ENCODE data around the gene MAN2A2.

DNA sequence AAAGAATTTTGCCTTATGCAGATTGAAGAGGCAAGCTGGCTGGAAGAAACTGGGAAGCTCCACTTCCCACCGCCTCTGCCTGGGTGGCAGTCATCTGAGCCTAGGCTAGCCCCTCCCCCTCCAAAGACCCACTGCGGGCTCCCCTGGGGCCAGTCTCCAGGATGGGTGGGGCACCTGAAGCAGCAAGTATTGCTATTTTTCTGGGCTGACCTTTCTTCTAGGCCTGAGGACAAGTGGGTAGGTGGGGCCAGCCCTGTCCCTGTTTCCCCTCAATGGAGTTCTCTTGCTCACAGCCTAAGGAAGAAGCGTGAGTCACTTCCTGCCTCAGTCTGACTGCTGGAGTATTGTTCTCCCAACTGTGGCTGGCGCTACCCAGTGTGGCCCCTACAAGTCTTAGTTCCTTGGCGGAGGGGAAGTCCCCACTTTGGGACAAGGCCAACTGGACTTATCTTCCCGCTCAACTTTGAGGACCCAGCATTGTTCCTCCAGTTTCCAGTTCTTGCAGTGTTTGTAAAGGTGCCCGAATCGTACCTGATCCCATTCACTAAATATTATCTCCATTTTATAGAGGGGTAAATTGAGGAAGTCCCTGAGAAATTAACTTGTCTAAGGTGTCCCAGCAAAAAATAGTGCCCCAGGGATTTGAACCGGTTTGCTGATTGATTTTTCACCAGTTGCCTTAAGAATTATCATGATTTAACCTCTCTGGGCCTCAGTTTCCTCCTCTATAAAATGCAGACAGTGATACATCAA is 33.3 kb upstream of the MAN2A2 start:
- TF ChIP-seq, protein P1, sequence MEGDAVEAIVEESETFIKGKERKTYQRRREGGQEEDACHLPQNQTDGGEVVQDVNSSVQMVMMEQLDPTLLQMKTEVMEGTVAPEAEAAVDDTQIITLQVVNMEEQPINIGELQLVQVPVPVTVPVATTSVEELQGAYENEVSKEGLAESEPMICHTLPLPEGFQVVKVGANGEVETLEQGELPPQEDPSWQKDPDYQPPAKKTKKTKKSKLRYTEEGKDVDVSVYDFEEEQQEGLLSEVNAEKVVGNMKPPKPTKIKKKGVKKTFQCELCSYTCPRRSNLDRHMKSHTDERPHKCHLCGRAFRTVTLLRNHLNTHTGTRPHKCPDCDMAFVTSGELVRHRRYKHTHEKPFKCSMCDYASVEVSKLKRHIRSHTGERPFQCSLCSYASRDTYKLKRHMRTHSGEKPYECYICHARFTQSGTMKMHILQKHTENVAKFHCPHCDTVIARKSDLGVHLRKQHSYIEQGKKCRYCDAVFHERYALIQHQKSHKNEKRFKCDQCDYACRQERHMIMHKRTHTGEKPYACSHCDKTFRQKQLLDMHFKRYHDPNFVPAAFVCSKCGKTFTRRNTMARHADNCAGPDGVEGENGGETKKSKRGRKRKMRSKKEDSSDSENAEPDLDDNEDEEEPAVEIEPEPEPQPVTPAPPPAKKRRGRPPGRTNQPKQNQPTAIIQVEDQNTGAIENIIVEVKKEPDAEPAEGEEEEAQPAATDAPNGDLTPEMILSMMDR (IDR thresholded peaks at IDR 0.05; ENCODE audit: low read depth, low read length, poor library complexity, severe bottlenecking), result no peak
- TF ChIP-seq EZH2phosphoT487 (IDR thresholded peaks at IDR 0.05; ENCODE audit: borderline replicate concordance, low read length), result no peak

All from DOHH2 (cell line).